Mesenchymal stem cell (in vitro differentiated cells and primary cell): Measurements from ENCODE around the gene OR56B1.

Source experiments
- DNase-seq: peaks from one replicate; pipeline ENCODE4 v3.0.0-alpha.2; 2013
- H2AFZ ChIP-seq: one replicate; pipeline ENCODE4 v1.6.1; 2013; ENCODE audit warnings: low read depth, mild to moderate bottlenecking, control low read depth, inconsistent platforms, low read length, moderate library complexity
- H2AK5ac ChIP-seq: 2 replicates; pipeline ENCODE4 v1.6.1; 2013; ENCODE audit warnings: low read length, moderate library complexity, mild to moderate bottlenecking, inconsistent platforms; ENCODE audit not compliant: severe bottlenecking
- H2BK120ac ChIP-seq: one replicate; pipeline ENCODE4 v1.6.1; 2013; ENCODE audit warnings: low read depth, mild to moderate bottlenecking, inconsistent platforms, low read length, moderate library complexity
- H2BK12ac ChIP-seq, 2 experiments: one replicate each; pipeline ENCODE4 v1.6.1; 2013; ENCODE audit warnings: inconsistent platforms in 2 of 2, low read length in 2 of 2, mild to moderate bottlenecking in 2 of 2, moderate library complexity in 2 of 2, control low read depth in 1 of 2
- H2BK15ac ChIP-seq: one replicate; pipeline ENCODE4 v1.6.1; 2013; ENCODE audit warnings: mild to moderate bottlenecking, low read depth, inconsistent platforms; ENCODE audit not compliant: poor library complexity, severe bottlenecking
- H2BK5ac ChIP-seq: 2 replicates; pipeline ENCODE4 v1.6.1; 2013; ENCODE audit warnings: low read depth, mild to moderate bottlenecking, low read length, control low read depth, inconsistent platforms; ENCODE audit not compliant: poor library complexity, severe bottlenecking
- H3K14ac ChIP-seq, 2 experiments: one replicate each; pipeline ENCODE4 v1.6.1; 2013; ENCODE audit warnings: inconsistent platforms in 2 of 2, low read length in 2 of 2, control low read depth in 1 of 2, mild to moderate bottlenecking in 1 of 2, moderate library complexity in 1 of 2
- H3K18ac ChIP-seq, 2 experiments: one replicate each; pipeline ENCODE4 v1.6.1; 2013; ENCODE audit warnings: inconsistent platforms in 2 of 2, low read length in 2 of 2, control low read depth in 1 of 2, low read depth in 1 of 2, mild to moderate bottlenecking in 1 of 2
- H3K23ac ChIP-seq, 2 experiments: one replicate each; pipeline ENCODE4 v1.6.1; 2013; ENCODE audit warnings: inconsistent platforms in 2 of 2, low read length in 2 of 2, mild to moderate bottlenecking in 2 of 2, moderate library complexity in 2 of 2, control low read depth in 1 of 2
- H3K27ac ChIP-seq: 2 replicates; pipeline ENCODE4 v1.5.1; 2013; ENCODE audit warnings: mild to moderate bottlenecking, moderate library complexity, low read length, control low read depth, inconsistent platforms; ENCODE audit not compliant: poor library complexity, severe bottlenecking
- H3K27me3 ChIP-seq, 2 experiments: 2 replicates each; pipeline versions ENCODE4 v1.6.1 to v1.7.0; 2013; ENCODE audit warnings: low read length in 2 of 2, mild to moderate bottlenecking in 2 of 2, moderate library complexity in 2 of 2, control low read depth in 1 of 2, inconsistent platforms in 1 of 2; ENCODE audit not compliant: control insufficient read depth in 1 of 2, insufficient read depth in 1 of 2
- H3K36me3 ChIP-seq, 2 experiments: 2 replicates each; pipeline versions ENCODE4 v1.6.1 to v1.7.0; 2013; ENCODE audit warnings: low read length in 2 of 2, control low read depth in 1 of 2, inconsistent platforms in 1 of 2, low read depth in 1 of 2, mild to moderate bottlenecking in 1 of 2; ENCODE audit not compliant: insufficient read depth in 2 of 2, control insufficient read depth in 1 of 2
- H3K4ac ChIP-seq, 2 experiments: one replicate each; pipeline ENCODE4 v1.6.1; 2013; ENCODE audit warnings: inconsistent platforms in 2 of 2, low read length in 2 of 2, mild to moderate bottlenecking in 2 of 2, moderate library complexity in 2 of 2, control low read depth in 1 of 2, low read depth in 1 of 2
- H3K4me1 ChIP-seq: 2 replicates; pipeline ENCODE4 v1.6.1; 2013; ENCODE audit warnings: low read depth, low read length, control low read depth; ENCODE audit not compliant: control insufficient read depth, insufficient read depth
- H3K4me2 ChIP-seq: 2 replicates; pipeline ENCODE4 v1.6.1; 2013; ENCODE audit warnings: low read length, mild to moderate bottlenecking, inconsistent platforms; ENCODE audit not compliant: poor library complexity, severe bottlenecking
- H3K4me3 ChIP-seq, 2 experiments: 2 replicates each; pipeline versions ENCODE4 v1.5.1 to v1.7.0; 2013; ENCODE audit warnings: low read length in 2 of 2, mild to moderate bottlenecking in 2 of 2, control low read depth in 1 of 2, low read depth in 1 of 2; ENCODE audit not compliant: insufficient read depth in 1 of 2
- H3K79me1 ChIP-seq: replicated peaks from 2 replicates; pipeline ENCODE4 v1.6.1; 2013; ENCODE audit warnings: mild to moderate bottlenecking, control low read depth, low read length, inconsistent platforms; ENCODE audit not compliant: poor library complexity, severe bottlenecking
- H3K9ac ChIP-seq: 2 replicates; pipeline ENCODE4 v1.7.0; 2013; ENCODE audit warnings: mild to moderate bottlenecking, low read length, moderate library complexity
- H3K9me3 ChIP-seq: 2 replicates; pipeline ENCODE4 v1.7.0; 2013; ENCODE audit warnings: mild to moderate bottlenecking, low read length; ENCODE audit not compliant: control insufficient read depth
- H4K8ac ChIP-seq: one replicate; pipeline ENCODE4 v1.6.1; 2013; ENCODE audit warnings: inconsistent platforms, mild to moderate bottlenecking, low read length, moderate library complexity
- H4K91ac ChIP-seq: one replicate; pipeline ENCODE4 v1.6.1; 2013; ENCODE audit warnings: mild to moderate bottlenecking, low read length, inconsistent platforms
- WGBS: methylation state at CpG from one replicate; pipeline ENCODE4 v1.1.7; 2013; ENCODE audit warnings: mixed read lengths; 5-methylcytosine and 5-hydroxymethylcytosine counted together

OR56B1 gene

DNA sequence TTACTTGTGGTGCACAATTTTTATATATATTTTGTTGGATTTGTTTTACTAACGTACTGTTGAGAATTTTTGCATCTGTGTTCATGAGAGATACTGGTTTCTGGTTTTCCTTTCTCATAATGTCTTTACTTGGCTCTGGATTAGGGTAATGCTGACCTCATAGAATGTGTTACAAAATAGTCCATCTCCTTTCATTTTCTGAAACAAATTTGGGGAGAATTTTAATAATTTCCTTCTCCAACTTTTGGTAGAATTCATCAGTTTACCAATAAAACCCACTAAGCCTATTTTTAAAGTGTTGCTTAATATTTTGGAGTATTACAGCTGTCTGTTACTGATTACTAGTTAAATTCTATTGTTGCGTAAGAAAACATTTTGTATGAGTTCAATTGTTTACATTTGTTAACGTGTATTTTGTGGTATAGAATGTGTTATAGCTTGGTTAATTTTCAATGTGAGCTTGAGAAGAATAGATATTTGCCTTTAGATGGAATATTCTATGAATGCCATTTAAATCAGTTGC lies 35.1 kb upstream of the OR56B1 start:
- no peak overlapping the region for H3K4ac ChIP-seq
- no peak overlapping the region for H3K23ac ChIP-seq
- H3K9me3 ChIP-seq = no peaks in the 10 kb centered on the region
- no peak overlapping the region for H4K8ac ChIP-seq
- H3K4me3 ChIP-seq = no peak overlapping the region
- no peak overlapping the region for H3K27ac ChIP-seq
- H3K4me2 ChIP-seq = no peak overlapping the region
- no peak overlapping the region for H2AK5ac ChIP-seq
- H3K18ac ChIP-seq = no peak overlapping the region
- no peak overlapping the region for H3K14ac ChIP-seq
- no peaks in the 10 kb centered on the region for H3K27me3 ChIP-seq
- H2BK5ac ChIP-seq = no peak overlapping the region
- H3K79me1 ChIP-seq = peaks cover 16% of the 10 kb centered on the region
- no peak overlapping the region for H2AFZ ChIP-seq
- H3K4me1 ChIP-seq = no peaks in the 10 kb centered on the region
- H4K91ac ChIP-seq = no peak overlapping the region
- no peak overlapping the region for H2BK120ac ChIP-seq
- DNase-seq = no peak
- peaks cover 19 to 92% of the 10 kb centered on the region in 2 experiments for H3K36me3 ChIP-seq
- no peak overlapping the region for H2BK15ac ChIP-seq
- H2BK12ac ChIP-seq = no peak overlapping the region
- no peak overlapping the region for H3K9ac ChIP-seq
- WGBS = 27% methylated on average over 2 of the region's 3 CpGs

DNA sequence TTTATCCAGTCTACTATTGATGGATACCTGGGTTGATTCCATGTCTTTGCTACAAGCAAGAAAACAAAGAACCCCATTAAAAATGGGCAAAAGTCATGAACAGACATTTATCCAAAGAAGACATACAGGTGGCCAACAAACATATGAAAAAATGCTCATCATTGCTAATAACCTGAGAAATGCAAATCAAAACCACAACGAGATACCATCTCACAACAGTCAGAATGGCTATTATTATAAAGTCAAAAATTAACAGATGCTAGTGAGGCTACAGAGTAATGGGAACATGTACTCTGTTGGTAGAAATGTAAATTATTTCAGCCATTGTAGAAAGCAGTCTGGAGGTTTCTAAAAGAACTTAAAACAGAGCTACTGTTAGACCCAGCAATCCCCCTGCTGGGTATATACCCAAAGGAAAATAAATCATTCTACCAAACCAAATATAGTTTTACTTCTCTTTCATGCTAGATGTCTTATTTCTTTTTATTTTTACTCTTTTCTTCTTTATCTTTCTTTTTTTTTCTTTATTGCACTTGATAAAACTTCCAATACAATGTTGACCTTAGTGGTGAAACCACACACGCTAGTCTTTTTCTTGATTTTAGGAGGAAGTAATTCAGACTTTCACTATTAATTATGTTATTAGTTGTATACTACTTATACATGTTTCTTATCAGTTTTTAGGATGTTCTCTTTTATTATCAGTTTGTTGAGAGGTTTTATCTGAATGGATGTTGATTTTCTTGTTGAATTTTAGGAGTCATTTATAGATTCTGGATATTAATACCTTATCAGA lies 32.3 kb upstream of the OR56B1 start:
- H3K36me3 ChIP-seq = peaks cover 14 to 93% of the 10 kb centered on the region in 2 experiments
- H3K27me3 ChIP-seq = no peaks in the 10 kb centered on the region
- no peak overlapping the region for H2AFZ ChIP-seq
- no peak overlapping the region for H3K18ac ChIP-seq
- no CpG with 5 or more reads among the region's 2 CpGs for WGBS
- H3K14ac ChIP-seq = no peak overlapping the region
- no peak overlapping the region for H2BK15ac ChIP-seq
- H3K9ac ChIP-seq = no peak overlapping the region
- H3K9me3 ChIP-seq = no peaks in the 10 kb centered on the region
- no peak for DNase-seq
- H3K4me3 ChIP-seq = no peak overlapping the region
- no peak overlapping the region for H3K27ac ChIP-seq
- no peak overlapping the region for H3K23ac ChIP-seq
- no peak overlapping the region for H3K4me2 ChIP-seq
- no peak overlapping the region for H2BK12ac ChIP-seq
- no peak overlapping the region for H2BK120ac ChIP-seq
- H2BK5ac ChIP-seq = no peak overlapping the region
- H3K4ac ChIP-seq = no peak overlapping the region
- H3K79me1 ChIP-seq = peaks cover 4% of the 10 kb centered on the region
- H2AK5ac ChIP-seq = no peak overlapping the region
- no peak overlapping the region for H4K8ac ChIP-seq
- no peak overlapping the region for H4K91ac ChIP-seq
- H3K4me1 ChIP-seq = no peaks in the 10 kb centered on the region

DNA sequence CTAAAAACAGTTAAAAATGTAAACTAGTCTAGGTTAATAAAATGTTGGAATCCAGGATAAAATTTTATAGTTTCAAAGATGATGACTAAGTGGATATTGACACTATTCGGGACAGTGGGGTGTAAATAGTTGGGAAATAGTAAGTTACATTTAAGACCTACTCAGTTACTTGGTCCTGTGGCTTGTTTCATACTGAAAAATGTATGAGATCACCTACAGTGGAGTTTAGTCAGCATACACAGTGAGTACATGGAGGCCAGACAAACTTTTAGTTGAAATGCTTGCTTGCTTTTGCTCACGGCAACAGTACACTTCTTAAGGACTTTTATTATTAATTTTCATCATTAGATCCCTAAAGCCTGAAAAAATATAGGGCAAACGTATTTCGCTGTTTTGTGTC lies 30.6 kb upstream of the OR56B1 start:
- H3K23ac ChIP-seq = no peak overlapping the region
- H3K4ac ChIP-seq = no peak overlapping the region
- H3K4me1 ChIP-seq = no peaks in the 10 kb centered on the region
- H3K9me3 ChIP-seq = no peaks in the 10 kb centered on the region
- H3K36me3 ChIP-seq = peaks cover 15 to 93% of the 10 kb centered on the region in 2 experiments
- no peak overlapping the region for H2BK120ac ChIP-seq
- H3K18ac ChIP-seq = no peak overlapping the region
- H4K8ac ChIP-seq = no peak overlapping the region
- H2AK5ac ChIP-seq = no peak overlapping the region
- no peak overlapping the region for H3K4me2 ChIP-seq
- no peak overlapping the region for H3K4me3 ChIP-seq
- WGBS = 89% methylated on average over 2 of the region's 4 CpGs
- no peaks in the 10 kb centered on the region for H3K27me3 ChIP-seq
- peaks cover 2% of the 10 kb centered on the region for H3K79me1 ChIP-seq
- H2BK15ac ChIP-seq = no peak overlapping the region
- H2BK12ac ChIP-seq = no peak overlapping the region
- no peak overlapping the region for H3K27ac ChIP-seq
- no peak overlapping the region for H2AFZ ChIP-seq
- H3K14ac ChIP-seq = no peak overlapping the region
- H3K9ac ChIP-seq = no peak overlapping the region
- H2BK5ac ChIP-seq = no peak overlapping the region
- H4K91ac ChIP-seq = no peak overlapping the region
- DNase-seq = no peak

DNA sequence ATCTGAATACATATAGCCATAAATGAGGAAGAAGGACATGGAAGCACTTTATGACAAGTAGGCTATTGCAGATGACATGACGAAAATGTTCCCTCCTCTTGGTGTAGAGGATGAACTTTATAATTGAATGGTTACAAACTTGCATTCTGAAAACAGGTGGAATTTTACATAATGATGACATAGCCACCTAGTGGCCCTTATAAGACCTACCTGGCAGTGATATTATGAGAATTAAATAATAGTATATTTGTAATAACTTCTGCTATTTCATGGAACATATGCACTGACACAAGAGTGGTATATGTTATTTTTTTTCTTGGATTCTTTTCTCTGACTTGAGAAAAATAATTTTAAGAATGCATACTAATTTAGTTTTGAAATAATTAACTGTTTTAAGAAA lies 23.7 kb upstream of the OR56B1 start:
- H4K91ac ChIP-seq = no peak overlapping the region
- no peak overlapping the region for H2BK5ac ChIP-seq
- H3K27ac ChIP-seq = no peak overlapping the region
- H2BK15ac ChIP-seq = no peak overlapping the region
- H2AFZ ChIP-seq = no peak overlapping the region
- no peak overlapping the region for H3K9ac ChIP-seq
- H4K8ac ChIP-seq = no peak overlapping the region
- H3K18ac ChIP-seq = no peak overlapping the region
- no peak overlapping the region for H3K4me2 ChIP-seq
- H3K27me3 ChIP-seq = no peaks in the 10 kb centered on the region
- no peak overlapping the region for H2BK120ac ChIP-seq
- no peaks in the 10 kb centered on the region for H3K79me1 ChIP-seq
- no peak for DNase-seq
- no peaks in the 10 kb centered on the region for H3K9me3 ChIP-seq
- H3K23ac ChIP-seq = no peak overlapping the region
- H3K4me1 ChIP-seq = no peaks in the 10 kb centered on the region
- WGBS = 88% methylated on average over 1 of the region's 1 CpG
- H2AK5ac ChIP-seq = no peak overlapping the region
- no peak overlapping the region for H3K14ac ChIP-seq
- no peak overlapping the region for H3K4me3 ChIP-seq
- H2BK12ac ChIP-seq = no peak overlapping the region
- no peak overlapping the region for H3K4ac ChIP-seq
- peaks cover 10 to 47% of the 10 kb centered on the region in 2 experiments for H3K36me3 ChIP-seq
